IMR-90 (cell line): ENCODE data around the gene AVPR2. TPM values are rescaled to one million over a fixed set of nuclear protein-coding genes. Genes with fewer than 3 reads are reported as not detected.

ENCODE experiments used
- ATAC-seq: fragments of 200-7000 bp; cut with Tn5 transposase; 2 replicates; pipeline ENCODE4 v1.9.1; 2020; ENCODE audit warnings: low read depth, mild to moderate bottlenecking, moderate library complexity
- BruUV-seq: library from RNA; stranded (reverse); fragments of 400-500 nt; replicated peaks from 2 replicates; lab custom pipeline; 2021; lab: Mats Ljungman, UMichigan
- CTCF ChIA-PET: fragments of 300-600 bp; formaldehyde crosslinking; extraction: SDS; loops from one replicate; lab custom pipeline; 2021; ENCODE audit warnings: antibody characterized with exemption; lab: Yijun Ruan, JAX
- POLR2A ChIA-PET: fragments of 300-600 bp; sonication (Branson Sonifier 250); formaldehyde crosslinking; loops from one replicate; lab custom pipeline; 2022; ENCODE audit warnings: antibody characterized with exemption; ENCODE audit not compliant: unreplicated experiment; lab: Charles Lee
- DNase-seq: peaks from one replicate; pipeline ENCODE4 v3.0.0; 2013
- H2AFZ ChIP-seq: replicated peaks from 2 replicates; pipeline ENCODE3; 2013; ENCODE audit warnings: low read length, mild to moderate bottlenecking; ENCODE audit not compliant: poor library complexity
- H2AK5ac ChIP-seq: 2 replicates; pipeline ENCODE4 v1.6.1; 2013; ENCODE audit warnings: low read depth, low read length, inconsistent platforms
- H2AK9ac ChIP-seq: replicated peaks from 2 replicates; pipeline ENCODE3; 2013; ENCODE audit warnings: mild to moderate bottlenecking, low read depth, low read length, moderate library complexity; ENCODE audit not compliant: poor library complexity
- H2BK120ac ChIP-seq: 2 replicates; pipeline ENCODE4 v1.6.1; 2013; ENCODE audit warnings: low read depth, low read length, inconsistent platforms
- H2BK15ac ChIP-seq: 3 replicates; pipeline ENCODE4 v1.6.1; 2013; ENCODE audit warnings: low read depth, low read length, inconsistent platforms
- H2BK20ac ChIP-seq: 2 replicates; pipeline ENCODE4 v1.6.1; 2013; ENCODE audit warnings: low read depth, mild to moderate bottlenecking, inconsistent platforms, low read length, moderate library complexity
- H2BK5ac ChIP-seq: 2 replicates; pipeline ENCODE4 v1.6.1; 2013; ENCODE audit warnings: mild to moderate bottlenecking, low read depth, low read length, inconsistent platforms; ENCODE audit not compliant: poor library complexity, severe bottlenecking
- H3K14ac ChIP-seq: replicated peaks from 2 replicates; pipeline ENCODE4 v1.6.1; 2013; ENCODE audit warnings: low read depth, low read length, inconsistent platforms
- H3K18ac ChIP-seq: 2 replicates; pipeline ENCODE4 v1.6.1; 2013; ENCODE audit warnings: low read depth, low read length, control low read depth
- H3K23ac ChIP-seq: 2 replicates; pipeline ENCODE4 v1.6.1; 2013; ENCODE audit warnings: low read depth, low read length, inconsistent platforms
- H3K27ac ChIP-seq: 2 replicates; pipeline ENCODE4 v1.5.1; 2013; ENCODE audit warnings: mild to moderate bottlenecking, control low read depth, low read length; ENCODE audit not compliant: insufficient read depth
- H3K27me3 ChIP-seq: 2 replicates; pipeline ENCODE4 v1.6.1; 2013; ENCODE audit warnings: low read length; ENCODE audit not compliant: control insufficient read depth, insufficient read depth
- H3K36me3 ChIP-seq: 2 replicates; pipeline ENCODE4 v1.6.1; 2013; ENCODE audit warnings: low read length, mixed read lengths; ENCODE audit not compliant: control insufficient read depth, insufficient read depth
- H3K4ac ChIP-seq: 2 replicates; pipeline ENCODE4 v1.6.1; 2013; ENCODE audit warnings: low read depth, low read length, inconsistent platforms
- H3K4me1 ChIP-seq: 2 replicates; pipeline ENCODE4 v1.6.1; 2013; ENCODE audit warnings: low read length, mixed read lengths; ENCODE audit not compliant: control insufficient read depth, insufficient read depth
- H3K4me2 ChIP-seq: 2 replicates; pipeline ENCODE4 v1.6.1; 2013; ENCODE audit warnings: low read depth, mild to moderate bottlenecking, control low read depth, low read length, moderate library complexity
- H3K4me3 ChIP-seq: 2 replicates; pipeline ENCODE4 v1.5.1; 2013; ENCODE audit warnings: low read depth, mild to moderate bottlenecking, control low read depth, low read length, moderate library complexity; ENCODE audit not compliant: insufficient read depth
- H3K56ac ChIP-seq: 2 replicates; pipeline ENCODE4 v1.6.1; 2013; ENCODE audit warnings: low read length, inconsistent platforms; ENCODE audit not compliant: insufficient read depth; ENCODE audit errors: extremely low read depth
- H3K79me1 ChIP-seq, 2 experiments: 2 replicates each; pipeline ENCODE4 v1.6.1; 2013; ENCODE audit warnings: low read length in 2 of 2, inconsistent platforms in 1 of 2, low read depth in 1 of 2
- H3K9ac ChIP-seq: 2 replicates; pipeline ENCODE4 v1.6.1; 2013; ENCODE audit warnings: low read depth, low read length, control low read depth
- H3K9me1 ChIP-seq: 2 replicates; pipeline ENCODE4 v1.6.1; 2013; ENCODE audit warnings: low read length, inconsistent platforms; ENCODE audit not compliant: insufficient read depth
- H3K9me3 ChIP-seq: 2 replicates; pipeline ENCODE4 v1.6.1; 2013; ENCODE audit warnings: low read length; ENCODE audit not compliant: control insufficient read depth, insufficient read depth
- H4K20me1 ChIP-seq: 2 replicates; pipeline ENCODE4 v1.6.1; 2013; ENCODE audit warnings: low read length, inconsistent platforms; ENCODE audit not compliant: insufficient read depth
- H4K5ac ChIP-seq: 2 replicates; pipeline ENCODE4 v1.6.1; 2013; ENCODE audit warnings: mild to moderate bottlenecking, low read depth, low read length, control low read depth
- H4K8ac ChIP-seq, 2 experiments: 2 replicates each; pipeline ENCODE4 v1.6.1; 2013; ENCODE audit warnings: low read depth in 2 of 2, low read length in 2 of 2, control low read depth in 1 of 2, inconsistent platforms in 1 of 2
- H4K91ac ChIP-seq: 2 replicates; pipeline ENCODE4 v1.6.1; 2013; ENCODE audit warnings: low read depth, low read length, inconsistent platforms; ENCODE audit not compliant: insufficient read depth
- BHLHE40 ChIP-seq: fragments of 150-350 bp; IDR thresholded peaks from 2 replicates; pipeline ENCODE4 v1.6.1; 2016; ENCODE audit warnings: mild to moderate bottlenecking, low read depth, low read length
- CEBPB ChIP-seq: IDR thresholded peaks from 2 replicates; pipeline ENCODE4 v1.6.1; 2012; ENCODE audit warnings: low read depth, low read length, improper control_type of control experiment
- CHD1 ChIP-seq: IDR thresholded peaks from 2 replicates; pipeline ENCODE4 v1.6.1; 2012; ENCODE audit warnings: low read depth, low read length, improper control_type of control experiment
- CTCF ChIP-seq: conservative IDR thresholded peaks from 2 replicates; pipeline ENCODE4 v1.5.1; 2012; ENCODE audit warnings: mild to moderate bottlenecking, low read depth, low read length, improper control_type of control experiment
- ELK1 ChIP-seq: fragments of 150-350 bp; IDR thresholded peaks from 2 replicates; pipeline ENCODE4 v1.6.1; 2016; ENCODE audit warnings: low read depth, mild to moderate bottlenecking, low read length, moderate library complexity, borderline replicate concordance
- FOS ChIP-seq: fragments of 150-350 bp; IDR thresholded peaks from 2 replicates; pipeline ENCODE4 v1.6.1; 2016; ENCODE audit warnings: low read depth, low read length
- MAFK ChIP-seq: IDR thresholded peaks from 2 replicates; pipeline ENCODE4 v1.6.1; 2012; ENCODE audit warnings: low read depth, low read length, improper control_type of control experiment
- MAZ ChIP-seq: IDR thresholded peaks from 2 replicates; pipeline ENCODE4 v1.6.1; 2012; ENCODE audit warnings: low read depth, mild to moderate bottlenecking, low read length, improper control_type of control experiment, moderate library complexity, borderline replicate concordance
- MXI1 ChIP-seq: IDR thresholded peaks from 2 replicates; pipeline ENCODE4 v1.6.1; 2012; ENCODE audit warnings: low read depth, mild to moderate bottlenecking, low read length, moderate library complexity, borderline replicate concordance
- POLR2A ChIP-seq: IDR thresholded peaks from 2 replicates; pipeline ENCODE4 v1.6.1; 2012; ENCODE audit warnings: mild to moderate bottlenecking, low read depth, low read length
- RAD21 ChIP-seq: IDR thresholded peaks from 2 replicates; pipeline ENCODE4 v1.6.1; 2012; ENCODE audit warnings: low read length, improper control_type of control experiment
- RCOR1 ChIP-seq: IDR thresholded peaks from 2 replicates; pipeline ENCODE4 v1.6.1; 2012; ENCODE audit warnings: mild to moderate bottlenecking, low read length, improper control_type of control experiment; ENCODE audit not compliant: insufficient replicate concordance
- RFX5 ChIP-seq: IDR thresholded peaks from 2 replicates; pipeline ENCODE4 v1.8.0; 2012; ENCODE audit warnings: low read depth, mild to moderate bottlenecking, low read length, moderate library complexity
- USF2 ChIP-seq: fragments of 150-350 bp; IDR thresholded peaks from 2 replicates; pipeline ENCODE4 v1.6.1; 2017; ENCODE audit warnings: mild to moderate bottlenecking, antibody characterized with exemption, low read length, low read depth
- WGBS, 2 experiments: methylation state at CpG; one replicate each; pipeline versions ENCODE4 v1.1.5 to v1.1.7; 2013; ENCODE audit warnings: missing lambda C conversion rate in 2 of 2; ENCODE audit not compliant: insufficient read length in 1 of 2; ENCODE audit errors: extremely low coverage in 2 of 2; 5-methylcytosine and 5-hydroxymethylcytosine counted together
- dilution Hi-C: fragments of 300-500 bp; cut with HindIII; formaldehyde crosslinking; loops from one replicate; pipeline ENCODE4 v1.14.3; 2018; ENCODE audit warnings: low sequenced_read_pairs; ENCODE audit not compliant: unreplicated experiment
- in situ Hi-C: fragments of 300-500 bp; cut with MboI; formaldehyde crosslinking; loops from 3 replicates; pipeline ENCODE4 v1.14.3; 2019; ENCODE audit warnings: low sequenced_read_pairs, inconsistent platforms, mixed read lengths
- intact Hi-C: fragments of 100-400 bp; cut with micrococcal nuclease; formaldehyde crosslinking; loops from 2 replicates; pipeline ENCODE4 v1.10.0; 2022
- polyA plus RNA-seq, 3 experiments: library from polyadenylated mRNA; depleted of rRNA; stranded (reverse); fragments of >200 nt; gene quantifications; 2 replicates each; pipeline ENCODE4 v1.2.3, GENCODE V29; 2012; ENCODE audit warnings: low replicate concordance in 1 of 3
- total RNA-seq: library from RNA; depleted of rRNA; stranded (reverse); fragments of >200 nt; gene quantifications from 2 replicates; pipeline ENCODE4 v1.2.3, GENCODE V29; 2012

AVPR2 gene
- total and polyA plus RNA-seq, 2 of the 4 experiments (the other 2 are of a cell fraction), result not detected

- 60% methylated on average over 5 of the region's 40 CpGs; no CpG with 5 or more reads in 1 of the 2 experiments for WGBS, 2 experiments
- DNase-seq (no peak), ATAC-seq (no peak)
- H3K9me1 ChIP-seq, result no peaks in the 10 kb centered on the region; the same call in 1 of the 2 replicates
- peak overlapping the region; percentile 41 for H2AFZ ChIP-seq
- no peak overlapping the region for H3K23ac ChIP-seq
- H3K4me1 ChIP-seq, result no peaks in the 10 kb centered on the region; the same call in 1 of the 2 replicates
- no peaks in the 10 kb centered on the region for H3K9me3 ChIP-seq
- H4K5ac ChIP-seq, result no peak overlapping the region
- H3K56ac ChIP-seq, result no peak overlapping the region
- H2BK15ac ChIP-seq, result no peak overlapping the region
- peaks cover 8% of the 10 kb centered on the region; the same call in 1 of the 2 replicates for H3K27me3 ChIP-seq
- no peak overlapping the region for H3K27ac ChIP-seq
- no peak overlapping the region for H3K9ac ChIP-seq
- in situ Hi-C loops (loop anchor here (25.0 kb wide), 1 partner anchor 959 kb away; no protein-coding TSS in a partner anchor), dilution Hi-C loops (no loop called here), intact Hi-C loops (no loop called here)
- H3K14ac ChIP-seq, result no peak overlapping the region
- no peak overlapping the region for H3K4me3 ChIP-seq
- no peak overlapping the region for H4K8ac ChIP-seq
- POLR2A ChIA-PET, result no interaction called here
- H2AK5ac ChIP-seq, result no peak overlapping the region
- H4K20me1 ChIP-seq, result no peaks in the 10 kb centered on the region
- H3K4me2 ChIP-seq, result no peak overlapping the region
- BruUV-seq, result no TSS peak
- H4K91ac ChIP-seq, result no peak overlapping the region
- no peaks in the 10 kb centered on the region for H3K79me1 ChIP-seq
- H2BK20ac ChIP-seq, result no peak overlapping the region
- H2AK9ac ChIP-seq, result no peak overlapping the region
- H2BK5ac ChIP-seq, result no peak overlapping the region
- TF ChIP-seq POLR2A (no peak), RCOR1 (no peak), BHLHE40 (no peak), CHD1 (no peak), USF2 (no peak), MXI1 (no peak), FOS (no peak), CEBPB (no peak), MAFK (no peak), RFX5 (no peak), ELK1 (no peak), CTCF (no peak), MAZ (no peak), RAD21 (no peak)
- H3K18ac ChIP-seq, result no peak overlapping the region
- H3K4ac ChIP-seq, result no peak overlapping the region
- H2BK120ac ChIP-seq, result no peak overlapping the region
- CTCF ChIA-PET, result no interaction called here
- H3K36me3 ChIP-seq, result no peaks in the 10 kb centered on the region
Measured at GRCh38 chrX:153921511-153922446, 17.3 kb downstream of the AVPR2 start.
